Brain microvascular endothelial cell (primary cell): ENCODE results near the gene SLC25A33.

ENCODE experiments used
- DNase-seq: peaks from one replicate; pipeline ENCODE4 v3.0.0-alpha.2; 2020
- H3K27ac ChIP-seq: fragments of 250-450 bp; sonication (Bioruptor Pico); 2 replicates; pipeline ENCODE4 v1.5.1; 2020; ENCODE audit warnings: mild to moderate bottlenecking, moderate library complexity
- H3K27me3 ChIP-seq: fragments of 250-450 bp; sonication (Bioruptor Pico); replicated peaks from 2 replicates; pipeline ENCODE4 v1.5.1; 2020; ENCODE audit warnings: mild to moderate bottlenecking
- H3K36me3 ChIP-seq: fragments of 250-450 bp; sonication (Bioruptor Pico); replicated peaks from 2 replicates; pipeline ENCODE4 v1.5.1; 2020; ENCODE audit warnings: mild to moderate bottlenecking
- H3K4me3 ChIP-seq: 2 replicates; pipeline ENCODE4 v1.5.1; 2011; ENCODE audit warnings: low read depth, mild to moderate bottlenecking, control low read depth, low read length, moderate library complexity
- in situ Hi-C: cut with HindIII; loops from 2 replicates; pipeline ENCODE4 v1.10.0; 2017; ENCODE audit warnings: low sequenced_read_pairs, low pct_ligation_motif_present
- TF ChIP-seq, protein P1 (sequence below): IDR thresholded peaks from 2 replicates; pipeline ENCODE4 v1.5.1; 2011; ENCODE audit warnings: low read depth, mild to moderate bottlenecking, moderate library complexity, low read length, control low read depth, inconsistent platforms; ENCODE audit errors: missing control alignments

The SLC25A33 gene

DNA sequence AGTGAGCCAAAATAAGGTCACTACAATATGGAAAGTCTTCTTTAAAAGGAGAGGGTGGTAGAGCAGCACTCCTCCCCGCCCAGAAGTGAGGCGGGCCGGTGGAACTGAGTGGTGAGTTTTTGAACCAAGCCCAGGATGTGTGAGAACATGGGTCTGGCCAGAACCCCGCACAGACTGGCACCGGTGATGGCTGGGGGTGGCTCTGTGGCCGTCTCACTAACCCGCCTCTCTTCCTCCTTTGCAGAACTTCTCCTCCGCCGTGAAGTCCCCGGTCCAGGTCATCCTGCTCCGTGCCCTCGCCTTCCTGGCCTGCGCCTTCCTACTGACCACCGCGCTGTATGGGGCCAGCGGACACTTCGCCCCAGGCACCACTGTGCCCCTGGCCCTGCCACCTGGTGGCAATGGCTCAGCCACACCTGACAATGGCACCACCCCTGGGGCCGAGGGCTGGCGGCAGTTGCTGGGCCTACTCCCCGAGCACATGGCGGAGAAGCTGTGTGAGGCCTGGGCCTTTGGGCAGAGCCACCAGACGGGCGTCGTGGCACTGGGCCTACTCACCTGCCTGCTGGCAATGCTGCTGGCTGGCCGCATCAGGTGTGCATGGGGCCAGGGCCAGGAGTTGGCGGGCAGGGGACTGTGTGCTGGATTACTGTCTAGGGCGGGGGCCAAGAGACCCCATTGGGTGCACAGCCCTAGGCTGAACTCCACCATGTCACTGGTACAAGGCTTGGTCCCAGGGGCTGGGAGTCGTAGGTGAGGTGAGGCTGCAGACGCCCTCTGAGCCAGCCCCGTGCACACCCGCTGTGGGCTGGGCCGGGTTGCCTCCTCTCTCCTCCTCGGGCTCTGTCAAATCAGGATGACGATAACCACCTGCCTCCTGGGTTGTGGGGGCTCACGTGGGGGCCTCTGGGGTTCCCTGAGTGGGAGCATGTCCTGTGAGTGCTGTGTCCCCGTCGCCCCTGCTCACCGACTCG, 61.9 kb downstream of the SLC25A33 start:
- TF ChIP-seq, protein P1, sequence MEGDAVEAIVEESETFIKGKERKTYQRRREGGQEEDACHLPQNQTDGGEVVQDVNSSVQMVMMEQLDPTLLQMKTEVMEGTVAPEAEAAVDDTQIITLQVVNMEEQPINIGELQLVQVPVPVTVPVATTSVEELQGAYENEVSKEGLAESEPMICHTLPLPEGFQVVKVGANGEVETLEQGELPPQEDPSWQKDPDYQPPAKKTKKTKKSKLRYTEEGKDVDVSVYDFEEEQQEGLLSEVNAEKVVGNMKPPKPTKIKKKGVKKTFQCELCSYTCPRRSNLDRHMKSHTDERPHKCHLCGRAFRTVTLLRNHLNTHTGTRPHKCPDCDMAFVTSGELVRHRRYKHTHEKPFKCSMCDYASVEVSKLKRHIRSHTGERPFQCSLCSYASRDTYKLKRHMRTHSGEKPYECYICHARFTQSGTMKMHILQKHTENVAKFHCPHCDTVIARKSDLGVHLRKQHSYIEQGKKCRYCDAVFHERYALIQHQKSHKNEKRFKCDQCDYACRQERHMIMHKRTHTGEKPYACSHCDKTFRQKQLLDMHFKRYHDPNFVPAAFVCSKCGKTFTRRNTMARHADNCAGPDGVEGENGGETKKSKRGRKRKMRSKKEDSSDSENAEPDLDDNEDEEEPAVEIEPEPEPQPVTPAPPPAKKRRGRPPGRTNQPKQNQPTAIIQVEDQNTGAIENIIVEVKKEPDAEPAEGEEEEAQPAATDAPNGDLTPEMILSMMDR: no peak
- H3K27ac ChIP-seq: no peak overlapping the region
- in situ Hi-C loops: no loop called here
- H3K4me3 ChIP-seq: no peak overlapping the region
- no peak for DNase-seq
- no peaks in the 10 kb centered on the region for H3K27me3 ChIP-seq
- H3K36me3 ChIP-seq: peaks cover 16% of the 10 kb centered on the region

DNA sequence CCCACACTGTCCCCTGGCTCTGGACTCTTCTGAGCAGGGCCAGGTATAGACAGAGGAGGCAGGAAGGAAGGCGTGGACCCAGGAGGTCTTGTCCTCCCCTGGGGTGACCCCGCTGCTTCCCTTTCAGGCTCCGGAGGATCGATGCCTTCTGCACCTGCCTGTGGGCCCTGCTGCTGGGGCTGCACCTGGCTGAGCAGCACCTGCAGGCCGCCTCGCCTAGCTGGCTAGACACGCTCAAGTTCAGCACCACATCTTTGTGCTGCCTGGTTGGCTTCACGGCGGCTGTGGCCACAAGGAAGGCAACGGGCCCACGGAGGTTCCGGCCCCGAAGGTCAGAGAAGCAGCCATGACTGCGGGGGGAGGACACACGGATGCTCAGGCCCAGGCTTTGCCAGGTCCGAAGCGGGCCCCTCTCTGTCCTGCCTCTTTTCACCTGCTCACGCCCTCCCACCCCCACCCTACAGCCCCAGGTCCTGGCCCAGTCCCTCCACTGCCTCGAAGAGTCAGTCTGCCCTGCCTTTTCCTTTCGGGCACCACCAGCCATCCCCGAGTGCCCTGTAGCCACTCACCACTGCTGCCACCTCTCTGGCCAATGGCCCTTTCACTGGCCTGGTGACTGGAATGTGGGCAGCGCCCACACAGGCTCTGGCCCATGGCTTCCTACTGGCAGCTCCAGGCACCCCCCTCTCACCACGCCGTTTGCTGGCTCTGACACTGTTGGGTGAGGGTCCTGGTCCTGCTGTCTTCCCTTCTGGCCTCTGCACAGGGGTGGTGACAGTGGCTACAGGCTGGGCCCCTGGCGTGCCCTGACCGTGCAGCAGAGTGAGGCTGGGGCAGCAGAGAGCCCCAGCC, 62.9 kb downstream of the SLC25A33 start:
- Histone ChIP-seq H3K27ac (no peak overlapping the region), H3K27me3 (no peaks in the 10 kb centered on the region), H3K4me3 (no peak overlapping the region), H3K36me3 (peaks cover 15% of the 10 kb centered on the region)
- TF ChIP-seq, protein P1: no peak
- no peak for DNase-seq
- in situ Hi-C loops: no loop called here

DNA sequence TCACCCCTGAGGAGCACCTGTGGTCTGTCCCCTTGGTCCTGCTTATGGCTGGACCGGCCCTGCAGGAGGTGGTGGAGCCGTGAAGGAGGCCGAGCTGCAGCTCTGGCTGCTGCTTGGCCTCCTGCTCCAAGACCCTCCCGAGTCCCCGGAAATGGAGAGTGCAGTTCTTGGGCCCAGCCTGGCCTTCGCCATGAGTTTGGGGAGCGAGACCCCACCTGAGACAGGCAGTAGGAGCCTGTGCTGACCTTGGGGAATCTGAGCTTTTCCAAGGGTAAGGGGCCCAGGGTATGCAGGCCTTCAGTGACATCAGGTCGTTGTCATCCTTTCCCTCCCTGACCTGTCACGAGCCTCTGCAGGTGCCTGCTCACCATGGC, 63.5 kb downstream of the SLC25A33 start:
- Histone ChIP-seq H3K27ac (no peak overlapping the region), H3K36me3 (peaks cover 15% of the 10 kb centered on the region), H3K4me3 (no peak overlapping the region), H3K27me3 (no peaks in the 10 kb centered on the region)
- TF ChIP-seq, protein P1: no peak
- no peak for DNase-seq
- in situ Hi-C loops: no loop called here

DNA sequence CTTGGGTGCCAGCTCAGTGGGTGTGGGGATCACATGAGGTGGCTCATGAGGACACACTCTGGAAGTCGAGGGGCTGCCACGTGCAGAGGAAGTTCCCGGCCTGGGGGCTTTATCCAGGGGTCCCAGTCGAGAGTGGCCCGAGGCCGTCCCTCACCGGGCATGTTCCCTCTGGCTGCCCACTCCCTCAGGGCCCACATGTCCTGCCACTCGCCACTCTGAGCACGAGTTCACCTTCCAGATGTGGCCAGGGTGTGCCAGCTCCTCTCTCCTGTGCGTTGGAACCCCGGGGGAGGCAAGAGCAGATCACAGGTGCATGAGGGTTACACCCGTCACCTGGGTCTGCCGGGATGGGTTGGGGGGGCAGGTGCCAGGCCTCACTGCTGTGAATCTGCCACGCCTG, 64.0 kb downstream of the SLC25A33 start:
- in situ Hi-C loops: no loop called here
- peaks cover 15% of the 10 kb centered on the region for H3K36me3 ChIP-seq
- no peak overlapping the region for H3K4me3 ChIP-seq
- H3K27ac ChIP-seq: no peak overlapping the region
- TF ChIP-seq, protein P1: no peak
- H3K27me3 ChIP-seq: no peaks in the 10 kb centered on the region
- DNase-seq: no peak

DNA sequence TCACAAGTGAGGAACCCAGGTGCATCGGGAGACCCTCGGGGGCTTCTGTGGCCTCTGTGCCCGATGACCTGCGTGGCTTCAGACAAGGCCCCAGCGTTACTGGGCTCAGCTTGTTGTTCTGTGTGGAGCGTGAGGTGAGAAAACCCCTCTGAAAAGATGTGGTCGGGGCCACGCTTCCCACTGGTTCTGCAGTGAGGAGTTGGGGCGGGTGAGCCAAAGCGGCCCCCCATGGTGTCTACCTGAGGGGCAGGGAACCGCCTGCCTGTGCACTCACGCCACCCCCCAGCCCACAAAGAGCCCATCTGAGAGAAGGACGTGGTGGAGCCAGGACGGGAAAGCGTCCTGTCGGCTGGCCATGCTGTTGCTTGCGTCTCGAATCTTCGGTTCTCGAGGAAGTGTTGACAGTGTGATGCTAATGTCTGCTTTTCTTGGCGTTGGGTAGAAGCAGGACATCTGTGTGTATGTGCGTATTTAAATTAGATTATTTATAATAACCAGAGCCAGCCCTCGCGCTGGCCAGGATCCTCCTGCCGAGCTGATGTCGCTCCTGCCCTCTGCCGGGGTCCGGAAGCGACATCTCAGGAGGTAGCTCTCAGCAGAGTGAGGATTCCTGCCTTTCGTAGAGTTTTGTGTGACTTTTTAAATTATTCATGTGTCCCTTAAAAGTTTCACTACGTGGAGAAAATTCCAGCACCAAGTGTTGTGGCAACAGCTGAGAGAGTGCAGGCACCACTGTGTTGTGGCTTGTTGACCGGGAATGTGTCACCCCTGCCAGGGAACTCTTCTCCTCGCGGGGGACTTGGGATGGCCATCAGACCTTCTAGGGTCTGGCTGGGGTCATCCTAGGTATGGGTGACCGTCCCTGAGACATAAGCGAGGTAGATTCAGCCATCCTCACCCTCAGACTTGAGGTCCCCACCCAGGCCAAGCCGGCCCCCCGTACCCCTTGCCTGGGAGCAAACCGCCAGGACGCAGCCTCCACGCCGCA, 64.8 kb downstream of the SLC25A33 start:
- TF ChIP-seq, protein P1: no peak
- DNase-seq: no peak
- Histone ChIP-seq H3K27ac (no peak overlapping the region), H3K4me3 (no peak overlapping the region), H3K36me3 (peaks cover 15% of the 10 kb centered on the region), H3K27me3 (no peaks in the 10 kb centered on the region)
- in situ Hi-C loops: no loop called here
